Activated T-cell treated with anti-CD3 and anti-CD28 coated beads for 24 hours (primary cell): ENCODE data around the gene TNFAIP8L1.

Experiments
- DNase-seq: peaks from one replicate; pipeline ENCODE4 v3.0.0-alpha.2; 2020; ENCODE audit warnings: low read depth

TNFAIP8L1 gene

DNA sequence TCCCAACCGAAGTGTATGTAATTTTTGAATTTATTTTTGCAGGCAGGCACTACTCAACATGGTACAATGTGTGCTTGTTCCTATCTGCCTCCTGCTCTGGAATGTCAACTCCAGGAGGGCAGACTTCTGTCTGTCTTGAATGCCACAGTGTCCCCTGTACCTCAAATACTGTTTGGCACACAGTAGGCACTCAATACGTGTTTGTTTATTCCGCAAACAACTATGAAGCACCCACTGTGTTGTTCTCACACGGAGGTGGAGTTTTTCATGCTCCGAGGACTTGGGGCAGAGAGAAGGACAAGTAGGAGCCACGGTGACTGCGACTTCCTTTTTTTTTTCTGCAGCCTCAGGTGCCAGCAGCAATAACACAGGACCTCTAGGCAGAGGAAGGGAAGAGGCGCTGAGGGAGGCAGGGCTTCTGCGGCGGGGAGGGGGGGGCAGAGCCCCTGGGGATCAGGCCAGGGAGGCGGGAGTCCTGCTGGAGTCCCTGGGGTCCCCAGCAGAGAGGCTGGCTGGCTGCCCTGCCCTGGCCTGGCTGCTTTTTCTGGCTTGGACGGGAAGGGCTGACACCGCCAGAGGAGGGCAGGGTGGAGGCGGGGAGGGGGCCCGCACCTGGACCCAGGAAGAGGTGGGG lies 29.3 kb upstream of the TNFAIP8L1 start:
- no peak for DNase-seq

DNA sequence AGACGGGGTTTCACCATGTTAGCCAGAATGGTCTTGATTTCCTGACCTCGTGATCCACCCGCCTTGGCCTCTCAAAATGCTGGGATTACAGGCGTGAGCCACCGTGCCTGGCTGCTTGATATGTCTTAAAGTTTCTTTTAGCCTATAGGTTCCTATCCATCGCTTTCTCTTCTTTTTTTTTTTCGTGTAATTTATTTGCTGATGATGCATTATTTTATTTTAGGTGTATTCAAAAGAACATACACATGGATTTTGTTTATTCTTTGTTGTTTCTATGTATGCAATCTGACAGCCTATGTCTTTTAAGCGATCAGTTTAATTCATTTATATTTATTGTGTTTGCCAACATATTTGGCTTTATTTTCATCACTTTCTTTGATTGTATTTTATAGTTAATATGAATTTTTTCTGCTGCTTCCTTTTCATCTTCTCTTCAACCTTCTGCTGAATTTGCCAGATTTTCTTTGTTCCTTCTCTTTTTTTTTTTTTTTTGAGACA lies 26.0 kb upstream of the TNFAIP8L1 start:
- DNase-seq: no peak

DNA sequence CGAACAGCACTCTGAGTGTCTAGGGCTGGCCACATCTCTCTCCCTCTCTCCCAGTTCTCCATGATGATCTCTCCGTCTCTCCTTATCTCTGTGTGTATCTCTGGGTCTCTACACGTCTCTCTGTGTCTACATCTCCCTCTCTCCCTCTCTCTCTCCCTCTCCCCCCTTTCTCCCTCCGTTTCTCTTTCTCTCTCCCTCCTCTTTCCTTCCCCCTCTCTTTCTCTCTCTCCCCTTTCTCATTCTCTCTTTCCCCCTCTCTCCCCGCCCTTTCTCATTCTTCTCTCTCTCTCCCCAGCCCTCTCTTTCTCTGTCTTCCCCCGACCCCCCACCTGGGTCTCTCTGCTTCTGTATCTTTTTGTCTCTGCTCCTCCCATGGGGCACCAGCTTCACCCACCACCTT lies 21.3 kb upstream of the TNFAIP8L1 start:
- DNase-seq: no peak

DNA sequence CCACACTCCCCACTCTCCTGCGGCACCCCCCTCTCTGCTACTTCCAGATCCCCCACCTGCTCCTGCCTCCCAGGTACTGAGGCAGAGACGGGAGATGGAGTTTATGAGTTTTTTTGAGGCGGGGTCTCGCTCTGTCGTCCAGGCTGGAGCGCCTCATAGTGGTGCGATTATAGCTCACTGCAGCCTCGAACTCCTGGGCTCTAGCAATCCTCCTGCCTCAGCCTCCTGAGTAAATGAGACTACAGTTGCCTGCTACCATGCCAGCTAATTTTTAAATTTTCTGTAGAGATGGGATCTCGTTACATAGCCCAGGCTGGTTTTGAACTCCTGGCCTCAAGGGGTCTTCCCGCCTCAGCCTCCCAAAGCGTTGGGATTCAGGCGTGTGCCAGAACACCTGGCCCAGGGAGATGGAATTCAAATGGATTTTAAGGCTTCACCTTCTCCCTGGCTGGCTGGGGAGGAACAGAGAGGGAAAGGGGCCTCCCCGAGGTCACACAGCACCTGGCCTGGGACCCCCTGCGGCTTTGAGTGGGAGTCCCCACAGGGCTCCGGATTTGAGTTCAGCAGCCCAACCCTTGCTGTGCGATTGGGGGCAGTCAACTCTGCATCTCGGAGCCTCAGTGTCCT lies 19.5 kb upstream of the TNFAIP8L1 start:
- no peak for DNase-seq

DNA sequence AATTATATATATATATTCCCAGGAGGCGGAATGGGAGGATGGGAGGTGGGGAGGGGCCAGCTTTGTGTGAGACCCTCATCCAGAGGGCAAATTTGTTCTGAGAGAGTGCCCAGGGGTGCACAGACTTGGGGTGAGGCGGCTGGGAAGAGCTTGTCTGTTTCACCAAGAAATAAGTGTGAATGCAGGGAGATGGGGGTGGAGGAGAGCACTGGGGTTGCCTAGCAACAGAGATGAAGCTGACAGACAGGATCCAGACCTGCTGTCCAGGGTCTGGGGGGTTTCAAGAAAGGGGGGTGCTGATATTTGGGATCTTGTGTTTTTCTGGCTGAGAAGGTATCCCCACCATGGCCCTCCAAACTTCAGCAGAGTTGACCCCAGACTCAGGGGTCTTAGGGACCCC lies 18.6 kb upstream of the TNFAIP8L1 start:
- DNase-seq: no peak

DNA sequence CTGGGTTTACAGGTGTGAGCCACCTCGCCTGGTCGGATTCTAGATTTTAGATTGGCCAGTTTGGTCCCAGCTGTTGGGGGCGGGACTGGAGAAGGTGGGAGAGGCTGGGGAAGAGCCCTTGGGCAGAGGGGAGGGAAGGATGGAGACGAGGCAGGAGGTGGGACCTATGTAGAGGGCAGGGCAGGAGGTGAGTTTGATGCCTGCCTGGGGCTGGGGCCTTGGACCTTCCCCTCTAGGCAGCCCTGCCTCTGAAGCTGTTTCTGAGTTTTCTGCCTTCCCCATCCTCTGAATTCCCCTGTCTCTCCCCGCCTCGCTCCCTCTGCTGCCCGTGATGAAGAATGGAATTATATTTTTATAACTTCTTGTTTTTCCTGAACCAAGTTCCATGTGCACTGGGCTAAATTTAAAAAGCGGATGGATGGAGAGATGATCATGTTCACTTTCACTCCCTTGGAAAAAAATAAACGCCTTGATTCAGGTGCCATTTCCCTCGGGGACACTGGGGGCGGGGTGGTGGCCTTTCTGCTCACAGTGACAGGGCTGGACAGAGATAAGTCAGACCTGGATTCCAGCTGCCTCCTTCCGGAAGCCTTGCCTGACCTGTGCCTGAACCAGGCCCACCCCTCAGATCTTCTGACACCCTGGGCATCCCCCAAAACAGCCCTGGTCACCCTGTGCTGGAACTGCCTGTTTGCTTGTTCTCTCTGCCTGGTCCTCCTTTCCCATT lies 16.5 kb upstream of the TNFAIP8L1 start:
- no peak for DNase-seq

DNA sequence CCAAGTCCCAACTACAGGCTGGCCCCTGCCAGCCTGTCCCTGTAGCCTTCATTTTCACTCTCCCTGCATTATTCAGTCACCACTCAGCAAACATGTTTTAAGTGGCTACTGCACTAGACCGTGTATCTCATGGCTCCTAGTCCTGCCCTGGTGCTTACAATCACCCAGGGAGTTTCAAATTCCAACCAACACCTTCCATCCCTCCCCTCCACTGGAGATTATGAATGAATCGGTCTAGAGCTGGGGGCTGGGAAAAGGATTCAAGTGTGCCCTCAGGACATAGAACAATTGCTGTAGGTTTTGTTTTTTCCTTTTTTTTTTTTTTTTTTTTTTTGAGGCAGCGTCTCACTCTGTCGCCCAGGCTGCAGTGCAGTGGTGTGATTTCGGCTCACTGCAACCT lies 15.0 kb upstream of the TNFAIP8L1 start:
- DNase-seq: no peak

DNA sequence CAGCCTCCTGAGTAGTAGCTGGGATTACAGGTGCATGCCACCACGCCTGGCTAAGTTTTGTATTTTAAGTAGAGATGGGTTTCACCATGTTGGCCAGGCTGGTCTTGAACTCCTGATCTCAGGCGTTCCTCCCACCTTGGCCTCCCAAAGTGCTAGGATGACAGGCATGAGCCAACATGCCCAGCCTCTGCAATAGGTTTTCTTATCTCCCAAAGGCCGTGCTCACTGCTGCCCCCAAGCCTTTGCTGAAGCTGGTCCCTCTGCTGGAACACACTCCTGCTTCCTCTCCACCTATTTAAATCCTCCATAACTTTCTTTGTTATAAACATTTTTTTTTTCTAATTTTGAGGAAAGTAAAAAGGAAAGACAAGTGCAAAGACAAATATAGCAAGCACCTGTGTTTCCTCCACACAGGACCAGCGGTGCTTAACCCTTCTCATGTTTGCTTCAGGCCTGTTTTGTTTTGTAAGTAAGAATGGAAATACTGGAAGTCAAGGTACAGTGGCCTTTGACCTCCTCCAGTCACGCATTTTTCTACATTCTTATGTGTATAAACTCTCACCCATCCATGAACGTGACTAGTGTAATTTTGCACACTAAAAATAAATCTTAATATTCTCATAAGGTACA lies 14.5 kb upstream of the TNFAIP8L1 start:
- DNase-seq: no peak

DNA sequence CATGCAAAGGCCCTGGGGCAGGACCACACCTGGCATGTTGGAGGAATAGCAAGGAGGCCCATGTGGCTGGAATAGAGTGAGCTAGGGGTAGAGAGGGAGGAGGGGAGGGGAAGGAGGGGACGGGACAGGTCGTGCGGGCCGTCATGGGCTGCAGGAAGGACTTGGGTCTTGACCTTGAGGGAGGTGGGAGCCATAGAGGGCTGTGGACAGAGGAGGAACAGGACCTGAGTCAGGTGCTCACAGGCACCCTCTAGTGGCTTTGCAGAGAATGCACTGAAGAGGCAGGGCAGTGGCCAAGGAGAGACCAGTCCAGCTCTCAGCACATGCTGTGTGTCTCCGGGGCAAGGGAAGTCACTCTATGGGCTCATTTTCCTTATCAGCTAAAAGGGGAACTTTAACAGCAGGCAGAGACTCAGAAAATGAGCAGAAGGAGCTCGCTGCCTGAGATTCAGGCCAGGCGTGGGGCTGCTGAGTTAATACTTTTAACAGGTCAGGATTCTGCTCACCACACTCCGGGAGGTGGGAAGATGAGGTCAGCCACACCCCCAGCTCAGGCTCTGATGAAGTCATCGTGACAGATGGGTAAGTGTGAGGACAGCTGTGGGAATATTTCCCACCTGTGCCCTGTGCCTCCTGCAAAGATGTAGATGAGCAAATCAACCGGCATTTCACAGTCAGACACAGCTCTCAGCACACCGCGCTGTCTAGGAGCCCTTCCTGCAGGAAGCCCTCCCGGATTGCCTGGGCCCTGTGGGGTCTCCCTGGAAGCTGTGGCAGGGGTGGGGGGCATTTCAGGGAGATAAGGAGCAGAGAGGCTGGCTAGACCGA lies 6.0 kb upstream of the TNFAIP8L1 start:
- DNase-seq: peak; percentile 26

DNA sequence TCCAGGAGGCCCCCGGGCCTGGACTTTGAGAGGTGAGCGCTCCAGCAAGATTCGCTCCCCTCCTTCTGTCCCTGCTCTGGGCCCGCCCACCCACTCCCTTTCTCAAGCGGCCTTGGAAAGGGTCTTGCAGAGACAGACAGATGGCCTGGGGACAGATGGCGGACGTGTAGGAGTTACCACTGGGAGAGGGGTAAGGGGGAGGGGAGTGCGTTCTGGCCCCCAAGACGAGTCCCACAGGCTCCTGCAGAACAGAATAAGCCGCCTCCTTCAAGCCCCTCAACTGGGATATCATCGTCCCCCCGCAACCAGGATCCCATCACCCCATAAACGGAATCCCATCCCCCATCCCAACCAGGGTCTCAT lies 3.6 kb upstream of the TNFAIP8L1 start:
- DNase-seq: no peak

DNA sequence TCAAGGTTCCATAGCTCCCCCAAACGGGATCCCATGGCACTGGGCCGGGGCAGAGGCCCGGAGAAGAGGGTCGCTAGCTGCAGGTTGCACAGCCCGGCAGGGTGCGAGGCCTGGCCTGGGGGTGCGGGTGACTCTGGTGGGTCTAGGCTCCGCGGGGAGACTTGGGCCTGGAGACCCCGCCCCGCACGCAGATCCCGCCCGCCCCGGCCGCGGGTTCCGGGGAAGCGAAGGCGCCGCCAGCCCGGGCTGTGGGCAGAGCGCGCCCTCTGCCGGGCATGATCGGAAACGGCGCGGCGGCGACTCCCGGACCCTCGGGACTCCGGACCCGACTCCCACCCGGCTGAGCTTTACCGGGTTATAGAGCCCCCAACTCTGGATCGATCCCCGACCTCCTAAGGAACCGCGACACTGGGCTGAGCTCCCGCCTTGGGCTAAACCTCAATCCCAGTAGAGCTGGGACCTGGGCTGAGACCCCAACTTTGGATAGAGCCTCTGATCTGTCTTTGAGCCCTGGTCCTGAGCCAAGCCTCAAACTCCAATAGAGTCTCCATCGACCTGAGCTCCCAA lies 3.1 kb upstream of the TNFAIP8L1 start:
- DNase-seq: peak; percentile 65

DNA sequence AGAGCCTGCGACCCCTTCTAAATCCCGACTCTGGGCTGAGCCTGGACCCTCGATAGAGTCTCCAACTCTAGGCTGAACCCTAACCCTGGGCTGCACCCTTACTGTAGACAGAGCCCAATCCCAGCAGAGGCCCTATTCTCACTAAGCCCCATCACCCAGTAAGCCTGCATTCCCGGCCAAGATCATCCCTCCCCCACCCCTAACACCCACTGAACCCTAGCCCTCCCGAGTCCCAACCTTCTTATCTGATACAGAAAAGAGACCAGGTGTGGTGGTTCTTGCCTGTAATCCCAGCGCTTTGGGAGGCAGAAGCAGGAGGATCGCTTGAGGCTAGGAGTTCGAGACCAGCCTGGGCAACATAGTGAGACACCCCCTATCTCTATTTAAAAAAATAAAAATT lies 2.6 kb upstream of the TNFAIP8L1 start:
- no peak for DNase-seq

DNA sequence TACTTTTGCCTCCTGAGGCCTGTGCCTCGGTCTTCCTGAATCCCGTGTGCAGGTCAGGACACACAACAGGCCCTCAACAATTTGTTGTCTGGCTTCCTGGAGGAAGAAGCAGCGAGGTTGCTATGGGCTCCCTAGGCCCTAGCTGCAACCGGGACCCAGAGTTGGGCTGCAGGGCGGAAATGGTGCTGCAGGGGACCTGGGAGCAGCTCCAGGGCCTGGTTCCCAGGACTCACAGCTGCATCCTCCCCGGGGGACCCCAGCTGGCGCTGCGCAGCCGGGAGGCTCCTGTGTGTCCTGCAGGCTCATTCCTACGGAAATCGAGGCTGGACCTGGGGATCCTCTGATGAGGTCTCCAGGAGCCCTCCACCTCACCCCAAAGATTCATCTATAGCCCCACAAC lies 999 bp upstream of the TNFAIP8L1 start:
- DNase-seq: no peak

DNA sequence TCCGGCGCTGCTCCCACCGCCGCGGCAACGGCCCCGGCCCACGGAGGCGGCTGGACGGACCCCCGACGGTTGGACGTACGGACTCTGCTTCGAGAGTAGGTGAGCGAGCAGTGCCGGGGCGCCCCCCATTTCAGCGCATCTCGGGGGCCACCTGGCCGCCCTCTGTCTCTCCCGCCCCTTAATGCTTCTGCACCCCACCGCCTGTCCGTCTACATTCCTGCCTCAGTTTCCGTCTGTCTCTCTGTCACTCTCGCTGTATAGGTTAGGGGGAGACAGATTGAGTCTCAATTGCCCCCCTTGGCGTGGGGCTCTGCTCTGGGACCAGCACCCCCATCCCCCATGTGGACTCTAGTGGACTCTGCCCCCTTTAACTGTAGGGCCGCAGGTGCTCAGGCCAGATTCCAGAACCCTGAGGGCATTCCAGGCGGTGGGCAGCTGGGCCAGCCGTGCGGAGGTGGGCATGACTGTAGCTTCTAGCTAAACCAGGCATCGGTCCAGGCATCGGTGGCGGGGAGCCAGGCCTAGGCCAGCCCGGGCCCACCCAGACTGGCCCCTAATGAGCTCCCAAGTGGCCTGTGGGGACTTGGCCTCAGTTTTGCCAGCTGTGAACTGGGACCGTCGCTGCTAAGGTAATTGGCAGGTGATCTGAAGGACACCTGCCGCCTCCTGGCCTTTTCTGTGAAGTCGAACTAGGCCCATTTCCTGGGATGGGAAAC lies 373 bp downstream of the TNFAIP8L1 start:
- no peak for DNase-seq

DNA sequence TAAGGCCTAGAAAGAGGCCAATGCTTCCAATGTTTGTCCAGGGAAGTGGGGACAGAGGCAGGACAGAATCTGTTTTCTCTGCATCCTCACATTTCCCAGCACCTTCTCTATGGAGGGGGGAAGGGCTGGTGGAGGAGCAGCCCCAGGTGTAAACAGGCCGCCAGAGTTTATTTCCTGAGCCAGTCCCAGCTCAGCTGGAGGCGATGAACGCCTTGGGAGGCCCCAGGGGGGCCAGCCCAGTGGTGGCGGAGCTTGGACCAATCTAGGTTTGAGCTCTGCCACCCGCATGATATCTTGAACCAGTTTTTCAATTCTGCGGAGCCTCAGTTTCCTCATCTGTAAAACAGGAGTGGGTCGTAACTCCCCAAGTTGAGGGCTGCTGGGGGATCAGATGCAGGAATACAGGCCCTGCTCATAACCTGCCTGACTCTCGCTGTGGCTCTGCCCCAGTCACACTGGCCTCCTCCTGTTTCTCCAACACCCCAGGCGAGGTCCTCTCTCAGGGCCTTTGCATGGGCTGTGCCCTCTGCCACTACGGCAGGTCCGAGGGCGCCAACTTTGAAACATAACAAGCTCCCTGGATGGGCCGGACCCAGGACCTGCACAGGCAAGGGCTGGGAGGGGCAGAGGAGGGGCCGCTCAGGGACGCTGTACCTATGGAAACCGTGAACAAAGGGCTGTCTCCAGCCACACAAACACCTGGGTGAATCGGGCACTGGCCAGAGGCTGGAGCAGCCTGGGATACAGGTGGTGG lies 1.1 kb downstream of the TNFAIP8L1 start:
- DNase-seq: no peak

DNA sequence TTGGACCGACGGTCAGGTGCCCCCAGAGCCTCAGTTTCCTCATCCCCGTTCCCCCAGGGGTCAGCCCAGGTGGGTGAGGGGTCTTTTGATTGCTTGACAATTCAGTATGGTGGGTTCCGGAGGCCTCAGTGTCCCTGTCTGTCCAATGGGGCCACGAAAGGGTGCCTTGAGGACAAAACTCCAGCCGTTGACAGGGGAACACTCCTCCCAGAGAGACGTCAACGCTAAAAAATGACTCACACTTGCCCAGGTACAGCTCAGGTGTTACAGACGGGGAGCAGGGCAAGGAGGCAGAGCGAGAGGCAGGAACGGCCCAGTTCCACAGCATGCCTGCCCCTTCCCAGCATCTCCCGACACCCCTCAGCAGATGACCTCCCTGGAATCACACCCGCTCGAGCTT lies 1.8 kb downstream of the TNFAIP8L1 start:
- DNase-seq: no peak

DNA sequence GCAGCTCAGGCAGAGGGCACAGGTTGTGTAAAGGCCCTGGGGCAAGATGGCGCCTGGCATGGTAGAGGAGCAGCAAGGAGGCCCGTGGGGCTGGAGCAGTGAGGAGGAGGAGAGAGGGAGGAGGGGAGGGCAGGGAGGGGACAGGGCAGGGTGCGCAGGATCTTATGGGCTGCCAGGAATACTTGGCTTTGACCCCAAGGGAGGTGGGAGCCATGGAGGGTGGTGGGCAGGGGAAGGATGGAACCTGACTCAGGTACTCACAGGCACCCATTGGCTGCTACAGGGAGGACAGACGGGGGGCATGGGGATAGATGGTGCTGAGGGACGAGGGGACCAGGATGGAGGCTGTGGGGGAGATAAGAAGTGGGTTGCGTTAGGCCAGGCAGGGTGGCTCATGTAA lies 3.3 kb downstream of the TNFAIP8L1 start:
- DNase-seq: no peak

DNA sequence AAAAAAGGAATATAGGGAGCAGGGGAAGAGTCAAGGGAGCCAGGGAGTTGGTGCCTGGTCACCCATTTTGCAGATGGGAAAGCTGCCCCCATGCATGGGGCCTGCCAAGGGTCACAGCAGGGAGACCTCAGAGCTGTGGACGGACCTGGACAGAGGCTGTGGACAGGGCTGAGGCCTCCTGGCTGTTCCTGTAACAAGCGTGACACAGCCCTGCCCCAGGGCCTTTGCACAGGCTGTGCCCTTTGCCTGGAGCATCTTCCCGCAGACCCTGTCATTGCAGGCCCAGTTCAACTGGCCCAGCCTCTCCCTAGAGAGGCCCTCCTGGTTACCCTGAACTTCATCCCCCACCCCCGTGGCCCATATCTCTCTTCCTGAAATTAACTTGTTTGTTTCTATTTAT lies 6.4 kb downstream of the TNFAIP8L1 start:
- DNase-seq: no peak

DNA sequence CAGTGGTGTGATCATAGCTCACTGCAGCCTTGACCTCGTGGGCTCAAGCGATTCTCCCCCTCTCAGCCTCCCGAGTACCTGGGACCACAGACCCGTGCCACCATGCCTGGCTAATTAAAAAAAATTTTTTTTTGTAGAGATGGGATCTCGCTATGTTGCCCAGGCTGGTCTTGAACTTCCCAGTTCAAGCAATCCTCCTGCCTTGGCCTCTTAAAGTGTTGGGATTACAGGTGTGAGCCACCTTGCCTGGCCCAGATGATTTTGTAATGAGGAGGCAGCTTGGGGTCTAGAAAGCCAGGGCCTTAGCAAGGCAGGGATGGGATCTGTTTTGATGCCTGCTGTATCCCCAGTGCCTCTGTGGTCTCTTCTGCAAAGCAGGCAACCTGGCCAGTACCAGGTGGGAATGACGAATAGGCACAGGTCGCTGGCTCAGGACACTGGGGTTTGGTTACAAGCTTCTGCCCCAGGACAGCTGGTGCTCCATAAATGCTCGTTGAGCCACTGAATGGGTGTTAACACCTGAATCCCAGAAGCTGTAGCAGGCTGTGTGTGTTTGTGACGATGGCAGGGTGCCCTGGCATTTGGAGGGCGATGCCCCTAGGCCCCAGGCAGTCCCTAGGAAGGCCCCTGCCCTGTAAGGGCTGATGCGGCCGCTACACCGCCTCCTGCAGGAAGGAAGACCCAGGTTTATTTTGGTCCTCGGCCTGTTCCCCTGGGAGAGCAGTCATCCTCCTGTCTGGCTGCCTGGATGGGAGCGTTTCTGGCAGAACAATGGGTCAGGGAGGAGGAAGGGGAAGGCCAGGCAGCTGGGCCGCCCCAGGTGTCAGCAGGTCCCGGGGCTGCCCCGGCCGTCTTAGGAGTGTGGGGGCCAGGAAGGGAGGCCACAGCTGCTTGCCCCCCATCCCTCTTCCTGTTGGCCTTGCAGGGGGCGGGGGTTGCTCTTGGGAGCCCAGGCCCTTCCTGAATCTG lies 8.6 kb downstream of the TNFAIP8L1 start:
- DNase-seq: no peak
